ENCODE data around the gene KNCN.

GRCh38 chr1:46569884-46570725 is 18.7 kb upstream of the KNCN start:
- no peak for TF ChIP-seq POLR2A (IDR thresholded peaks at IDR 0.05; ENCODE audit: low read depth, low read length)
- TF ChIP-seq POLR2AphosphoS5 (IDR thresholded peaks at IDR 0.05; ENCODE audit: low read depth, low read length) = no peak
- no peak for TF ChIP-seq TAF1 (IDR thresholded peaks at IDR 0.05; ENCODE audit: borderline replicate concordance, low read depth, low read length)

All from GM12892 (cell line).